ENCODE data around the gene RAB3B.

RAB3B gene

DNA sequence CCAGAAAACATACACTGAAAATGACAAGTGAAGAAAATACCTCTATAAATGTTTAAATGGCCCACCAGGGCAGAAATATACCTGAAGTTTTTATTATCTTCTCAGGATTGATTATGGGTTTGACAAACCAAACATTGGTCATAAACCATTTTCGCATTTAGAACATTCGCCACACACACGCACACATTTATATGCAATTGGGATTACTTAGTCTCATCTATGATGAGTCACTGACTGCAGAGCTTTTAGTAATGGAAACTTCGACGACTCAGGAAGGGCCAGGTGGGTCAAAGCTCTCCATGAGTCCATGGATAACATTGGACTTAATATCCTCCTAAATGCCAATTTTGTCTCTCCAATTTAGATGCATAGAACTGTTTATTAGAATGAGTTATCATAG, 128.8 kb downstream of the RAB3B start:
- no peak for DNase-seq

DNA sequence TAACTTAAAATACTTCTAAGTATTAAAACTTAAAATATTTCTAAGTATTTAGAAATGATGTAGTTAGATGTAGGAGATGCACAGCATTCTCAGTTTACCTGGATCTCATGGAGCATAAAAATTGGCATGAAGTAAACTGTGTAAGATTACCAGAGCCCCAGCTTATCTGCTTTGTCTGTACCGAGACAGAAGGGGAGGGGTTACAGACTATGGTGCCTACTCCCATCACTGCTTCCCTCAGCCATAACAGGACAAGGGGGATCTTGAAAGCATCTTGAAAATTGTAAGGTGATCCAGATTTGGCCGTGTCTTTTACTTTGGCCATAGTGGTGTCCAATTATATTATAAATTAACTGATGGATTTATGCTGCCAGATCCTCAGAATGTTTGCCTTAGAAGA, 130.8 kb downstream of the RAB3B start:
- DNase-seq: no peak

GRCh38 chr1:51859333-51859732, 131.2 kb downstream of the RAB3B start:
- no peak for DNase-seq

- DNase-seq: no peak
Observed at GRCh38 chr1:51858892-51859291, 131.6 kb downstream of the RAB3B start.

All from stimulated activated CD8-positive, alpha-beta memory T cell treated with anti-CD3 and anti-CD28 coated beads, Interleukin-4, amount 100 ng/mL, for 48 hours (primary cell).